HL-60 (cell line): ENCODE data around the gene EPS8.

ENCODE experiments used
- DNase-seq, 2 experiments: peaks; one replicate each; pipeline ENCODE4 v3.0.0-alpha.2; 2010 to 2020; ENCODE audit warnings: low read depth in 1 of 2, low spot score in 1 of 2
- H3K27ac ChIP-seq: fragments of 250-450 bp; sonication (Bioruptor Pico); replicated peaks from 2 replicates; pipeline ENCODE4 v1.5.1; 2020; ENCODE audit warnings: mild to moderate bottlenecking, moderate library complexity
- H3K27me3 ChIP-seq: fragments of 250-450 bp; sonication (Bioruptor Pico); 2 replicates; pipeline ENCODE4 v1.5.1; 2021; ENCODE audit warnings: mild to moderate bottlenecking, moderate library complexity; ENCODE audit not compliant: insufficient read depth, poor library complexity, severe bottlenecking
- H3K4me3 ChIP-seq: replicated peaks from 2 replicates; pipeline ENCODE4 v1.5.1; 2011; ENCODE audit warnings: mild to moderate bottlenecking, control low read depth, low read length; ENCODE audit not compliant: insufficient read depth
- CTCF ChIP-seq: IDR thresholded peaks from one replicate; pipeline ENCODE4 v1.5.1; 2011; ENCODE audit warnings: low read length, control low read depth, inconsistent platforms; ENCODE audit not compliant: insufficient read depth
- GABPA ChIP-seq: IDR thresholded peaks from 2 replicates; pipeline ENCODE4 v1.6.1; 2012; ENCODE audit warnings: low read depth
- POLR2AphosphoS5 ChIP-seq: IDR thresholded peaks from 2 replicates; pipeline ENCODE4 v1.6.1; 2012; ENCODE audit warnings: low read depth
- SPI1 ChIP-seq: IDR thresholded peaks from 2 replicates; pipeline ENCODE4 v1.6.1; 2012; ENCODE audit warnings: low read depth, mild to moderate bottlenecking, borderline replicate concordance
- TF ChIP-seq, protein P1 (sequence below): IDR thresholded peaks from 2 replicates; pipeline ENCODE4 v1.6.1; 2012; ENCODE audit warnings: low read depth; ENCODE audit not compliant: insufficient replicate concordance

EPS8 gene

GRCh38 chr12:15716581-15716980, 72.6 kb downstream of the EPS8 start:
- no peak for DNase-seq
- Histone ChIP-seq H3K4me3 (no peak overlapping the region), H3K27me3 (no peaks in the 10 kb centered on the region), H3K27ac (no peak overlapping the region)
- TF ChIP-seq POLR2AphosphoS5 (no peak), SPI1 (no peak), CTCF (no peak), GABPA (no peak)
- TF ChIP-seq, protein P1, sequence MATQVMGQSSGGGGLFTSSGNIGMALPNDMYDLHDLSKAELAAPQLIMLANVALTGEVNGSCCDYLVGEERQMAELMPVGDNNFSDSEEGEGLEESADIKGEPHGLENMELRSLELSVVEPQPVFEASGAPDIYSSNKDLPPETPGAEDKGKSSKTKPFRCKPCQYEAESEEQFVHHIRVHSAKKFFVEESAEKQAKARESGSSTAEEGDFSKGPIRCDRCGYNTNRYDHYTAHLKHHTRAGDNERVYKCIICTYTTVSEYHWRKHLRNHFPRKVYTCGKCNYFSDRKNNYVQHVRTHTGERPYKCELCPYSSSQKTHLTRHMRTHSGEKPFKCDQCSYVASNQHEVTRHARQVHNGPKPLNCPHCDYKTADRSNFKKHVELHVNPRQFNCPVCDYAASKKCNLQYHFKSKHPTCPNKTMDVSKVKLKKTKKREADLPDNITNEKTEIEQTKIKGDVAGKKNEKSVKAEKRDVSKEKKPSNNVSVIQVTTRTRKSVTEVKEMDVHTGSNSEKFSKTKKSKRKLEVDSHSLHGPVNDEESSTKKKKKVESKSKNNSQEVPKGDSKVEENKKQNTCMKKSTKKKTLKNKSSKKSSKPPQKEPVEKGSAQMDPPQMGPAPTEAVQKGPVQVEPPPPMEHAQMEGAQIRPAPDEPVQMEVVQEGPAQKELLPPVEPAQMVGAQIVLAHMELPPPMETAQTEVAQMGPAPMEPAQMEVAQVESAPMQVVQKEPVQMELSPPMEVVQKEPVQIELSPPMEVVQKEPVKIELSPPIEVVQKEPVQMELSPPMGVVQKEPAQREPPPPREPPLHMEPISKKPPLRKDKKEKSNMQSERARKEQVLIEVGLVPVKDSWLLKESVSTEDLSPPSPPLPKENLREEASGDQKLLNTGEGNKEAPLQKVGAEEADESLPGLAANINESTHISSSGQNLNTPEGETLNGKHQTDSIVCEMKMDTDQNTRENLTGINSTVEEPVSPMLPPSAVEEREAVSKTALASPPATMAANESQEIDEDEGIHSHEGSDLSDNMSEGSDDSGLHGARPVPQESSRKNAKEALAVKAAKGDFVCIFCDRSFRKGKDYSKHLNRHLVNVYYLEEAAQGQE = no peak

GRCh38 chr12:15714256-15714655, 74.9 kb downstream of the EPS8 start:
- no peaks in the 10 kb centered on the region for H3K27me3 ChIP-seq
- no peak overlapping the region for H3K27ac ChIP-seq
- TF ChIP-seq, protein P1 = no peak
- TF ChIP-seq CTCF (no peak), SPI1 (no peak), POLR2AphosphoS5 (no peak), GABPA (no peak)
- H3K4me3 ChIP-seq = no peak overlapping the region
- DNase-seq = no peak

DNA sequence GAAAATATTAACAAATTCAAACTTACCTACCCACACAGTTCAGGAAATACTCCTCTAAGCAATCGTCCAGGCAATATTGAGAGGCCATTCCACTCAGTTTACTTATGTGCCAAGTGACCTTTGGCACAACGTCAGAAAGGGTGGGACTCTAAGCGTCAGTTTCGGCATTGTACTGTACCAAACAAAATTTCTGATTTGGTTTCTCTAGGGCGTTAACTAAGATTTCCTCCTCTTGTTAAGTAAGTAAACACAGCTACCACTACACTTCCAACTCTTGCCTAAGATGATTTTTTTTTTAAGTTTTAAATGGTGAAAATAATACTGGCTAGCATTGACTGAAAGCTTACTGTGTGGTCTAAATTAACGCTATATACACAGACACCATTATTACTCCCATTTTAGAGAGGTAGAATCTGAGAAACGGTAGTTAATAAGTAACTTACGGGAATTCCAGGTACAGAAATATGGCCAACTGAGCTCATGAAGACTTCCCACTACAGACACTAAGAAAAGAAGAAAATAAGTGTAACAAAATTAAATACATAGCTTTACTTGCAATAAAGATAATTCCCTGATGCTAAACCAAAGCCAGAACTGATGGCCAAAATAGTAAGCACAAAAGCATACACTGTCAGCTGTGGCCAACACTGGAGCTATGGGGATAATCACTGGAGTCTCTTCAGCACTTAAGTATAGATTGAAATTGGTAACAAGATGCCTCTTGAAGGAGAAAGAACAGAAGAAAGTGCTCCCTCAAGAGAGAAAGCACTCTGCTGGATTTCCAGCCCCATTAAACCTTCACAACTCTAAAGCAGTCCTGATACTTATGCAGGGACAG, 76.1 kb downstream of the EPS8 start:
- H3K4me3 ChIP-seq = no peak overlapping the region
- DNase-seq = no peak
- no peak overlapping the region for H3K27ac ChIP-seq
- TF ChIP-seq CTCF (no peak), SPI1 (no peak), GABPA (no peak), POLR2AphosphoS5 (no peak)
- TF ChIP-seq, protein P1 = no peak
- no peaks in the 10 kb centered on the region for H3K27me3 ChIP-seq
